Neural crest cell (in vitro differentiated cells): ENCODE results near the gene TRDMT1. TPM values are rescaled to one million over a fixed set of nuclear protein-coding genes. Genes with fewer than 3 reads are reported as not detected.
A peak's percentile ranks its signal among the peaks of the same experiment; 100 is the strongest.

Experiments
- DNase-seq: peaks from one replicate; pipeline ENCODE4 v3.0.0; 2021; ENCODE audit warnings: low read depth, mixed read lengths, low spot score
- H3K27ac Mint-ChIP-seq: one replicate; pipeline ENCODE4 v1.8.0; 2021; ENCODE audit warnings: mild to moderate bottlenecking, mixed read lengths; ENCODE audit not compliant: unreplicated experiment
- H3K27me3 Mint-ChIP-seq: 2 replicates; pipeline ENCODE4 v1.8.0; 2021; ENCODE audit warnings: low read depth, mild to moderate bottlenecking, mixed read lengths
- H3K36me3 Mint-ChIP-seq: 2 replicates; pipeline ENCODE4 v1.8.0; 2021; ENCODE audit warnings: low read depth, mild to moderate bottlenecking, mixed read lengths
- H3K4me1 Mint-ChIP-seq: 2 replicates; pipeline ENCODE4 v1.8.0; 2021; ENCODE audit warnings: mixed read lengths
- H3K4me3 Mint-ChIP-seq: one replicate; pipeline ENCODE4 v1.8.0; 2021; ENCODE audit warnings: mild to moderate bottlenecking, mixed read lengths
- H3K9me3 Mint-ChIP-seq: 2 replicates; pipeline ENCODE4 v1.8.0; 2021; ENCODE audit warnings: mixed read lengths
- CTCF ChIP-seq: fragments of 200-600 bp; sonication (generic); conservative IDR thresholded peaks from 2 replicates; pipeline ENCODE4 v1.5.0; 2021; ENCODE audit warnings: antibody characterized with exemption, mild to moderate bottlenecking
- total RNA-seq: library from RNA; stranded (reverse); gene quantifications from 2 replicates; pipeline ENCODE4 v1.2.1, GENCODE V29; 2021

The TRDMT1 gene
- total RNA-seq, 1 donor from 2014 or later: 17.3 TPM

DNA sequence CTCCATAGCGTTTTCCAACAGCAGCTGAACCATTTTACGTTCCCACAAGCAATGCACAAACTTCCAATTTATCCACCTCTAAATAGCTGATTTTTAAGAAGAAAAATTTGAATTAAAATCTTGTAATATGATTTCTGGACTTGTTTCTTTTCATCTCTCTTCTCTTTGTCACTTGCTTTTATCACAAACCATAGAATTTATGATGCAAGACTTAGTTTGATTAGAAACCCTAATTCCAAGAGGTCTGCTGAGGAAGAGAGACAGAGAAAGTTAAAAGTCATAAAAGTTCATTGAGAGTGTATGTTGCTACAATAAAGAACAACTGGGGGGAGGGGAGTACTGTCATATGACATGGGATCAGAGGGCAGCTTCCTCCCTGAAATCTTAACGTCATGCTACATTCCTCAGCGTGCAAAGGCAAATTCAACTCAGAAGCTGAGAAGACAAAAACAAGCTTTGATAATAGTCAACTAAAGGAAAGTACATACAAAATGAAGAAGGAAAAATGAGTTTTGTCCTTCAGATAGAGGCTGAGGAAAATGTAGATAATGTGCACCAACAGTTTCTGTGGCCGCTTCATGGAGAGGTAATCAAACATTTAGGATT lies 53.5 kb downstream of the TRDMT1 start:
- Mint-ChIP-seq H3K4me1 (peaks cover 21% of the 10 kb centered on the region), H3K36me3 (peaks cover 7% of the 10 kb centered on the region), H3K27ac (peak overlapping the region; percentile 91), H3K4me3 (peak overlapping the region; percentile 9), H3K27me3 (no peaks in the 10 kb centered on the region), H3K9me3 (no peaks in the 10 kb centered on the region)
- DNase-seq: no peak
- no peak for TF ChIP-seq CTCF

DNA sequence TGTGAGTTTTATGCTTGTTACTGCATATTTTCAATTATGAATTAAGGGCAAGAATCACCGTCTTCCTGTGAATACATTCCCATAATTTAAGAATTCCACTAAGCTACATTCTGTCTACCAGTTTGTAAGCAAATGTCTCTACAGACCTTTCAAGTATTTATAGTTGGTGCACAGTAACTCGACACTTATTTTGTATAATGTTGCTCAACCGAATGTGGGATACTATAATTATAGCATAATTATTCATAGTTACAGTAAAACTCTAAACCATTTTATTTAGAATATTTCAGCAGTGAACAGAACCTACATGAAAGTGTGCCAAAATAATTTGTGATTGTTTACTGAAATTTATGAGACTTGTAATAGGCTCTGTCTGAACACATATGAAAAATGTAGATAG lies 54.6 kb downstream of the TRDMT1 start:
- H3K27me3 Mint-ChIP-seq: no peaks in the 10 kb centered on the region
- H3K4me3 Mint-ChIP-seq: no peak overlapping the region
- peaks cover 9% of the 10 kb centered on the region for H3K36me3 Mint-ChIP-seq
- no peaks in the 10 kb centered on the region for H3K9me3 Mint-ChIP-seq
- peaks cover 21% of the 10 kb centered on the region for H3K4me1 Mint-ChIP-seq
- H3K27ac Mint-ChIP-seq: no peak overlapping the region
- DNase-seq: no peak
- TF ChIP-seq CTCF: no peak

DNA sequence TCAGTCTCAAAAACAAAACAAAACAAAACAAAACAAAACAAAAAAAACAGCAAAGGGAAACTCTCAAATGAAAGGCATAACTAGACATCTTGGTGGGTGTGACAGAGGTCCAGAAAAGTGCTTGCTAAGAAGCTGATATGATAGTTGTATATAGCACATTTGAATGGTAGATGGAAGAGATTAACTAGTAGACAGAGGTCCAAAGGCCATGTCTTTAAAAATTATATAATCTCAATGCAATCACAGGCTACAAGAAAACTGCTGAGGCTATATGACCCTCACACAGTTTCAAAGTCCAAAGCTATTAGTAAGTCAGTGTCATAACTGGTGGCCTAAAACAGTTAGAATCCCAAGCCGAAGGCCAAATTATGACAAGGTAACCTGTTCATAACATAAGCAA lies 56.2 kb downstream of the TRDMT1 start:
- Mint-ChIP-seq H3K9me3 (peaks cover 3% of the 10 kb centered on the region), H3K36me3 (peaks cover 13% of the 10 kb centered on the region), H3K4me3 (no peak overlapping the region), H3K27me3 (no peaks in the 10 kb centered on the region), H3K4me1 (peaks cover 17% of the 10 kb centered on the region), H3K27ac (no peak overlapping the region)
- no peak for DNase-seq
- TF ChIP-seq CTCF: no peak

GRCh38 chr10:17144757-17145156 lies 56.7 kb downstream of the TRDMT1 start:
- no peak for DNase-seq
- H3K4me3 Mint-ChIP-seq: no peak overlapping the region
- H3K36me3 Mint-ChIP-seq: peaks cover 13% of the 10 kb centered on the region
- TF ChIP-seq CTCF: no peak
- no peak overlapping the region for H3K27ac Mint-ChIP-seq
- H3K9me3 Mint-ChIP-seq: peaks cover 3% of the 10 kb centered on the region
- H3K27me3 Mint-ChIP-seq: no peaks in the 10 kb centered on the region
- H3K4me1 Mint-ChIP-seq: peaks cover 17% of the 10 kb centered on the region

- peaks cover 3% of the 10 kb centered on the region for H3K9me3 Mint-ChIP-seq
- H3K4me1 Mint-ChIP-seq: peaks cover 20% of the 10 kb centered on the region
- H3K27ac Mint-ChIP-seq: no peak overlapping the region
- no peak overlapping the region for H3K4me3 Mint-ChIP-seq
- peaks cover 13% of the 10 kb centered on the region for H3K36me3 Mint-ChIP-seq
- no peak for DNase-seq
- no peak for TF ChIP-seq CTCF
- no peaks in the 10 kb centered on the region for H3K27me3 Mint-ChIP-seq
Measured at GRCh38 chr10:17144032-17144431, 57.4 kb downstream of the TRDMT1 start.
